HepG2 (cell line): ENCODE measurements around the gene RNU5B-1. TPM values are rescaled to one million over a fixed set of nuclear protein-coding genes. Genes with fewer than 3 reads are reported as not detected.

ENCODE experiments used
- ARNTL ChIP-seq: sonication (generic); formaldehyde crosslinking; IDR thresholded peaks from 2 replicates; pipeline ENCODE4 v1.4.0; 2020; ENCODE audit warnings: mild to moderate bottlenecking, missing genetic modification reagents
- ATM ChIP-seq: fragments of 450-650 bp; IDR thresholded peaks from 2 replicates; pipeline ENCODE4 v1.7.1; 2017; ENCODE audit warnings: mild to moderate bottlenecking, borderline replicate concordance
- BORCS8-MEF2B ChIP-seq: sonication (generic); formaldehyde crosslinking; IDR thresholded peaks from 2 replicates; pipeline ENCODE4 v1.8.0; 2022; ENCODE audit warnings: mild to moderate bottlenecking, missing genetic modification reagents
- E2F5 ChIP-seq: sonication (generic); formaldehyde crosslinking; conservative IDR thresholded peaks from 2 replicates; pipeline ENCODE4 v1.4.0; 2020; ENCODE audit warnings: missing genetic modification reagents
- ELF1 ChIP-seq: sonication (generic); formaldehyde crosslinking; IDR thresholded peaks from 2 replicates; pipeline ENCODE4 v1.4.0; 2020; ENCODE audit warnings: missing genetic modification reagents
- FOXA3 ChIP-seq: IDR thresholded peaks from 2 replicates; pipeline ENCODE4 v1.6.1; 2016; ENCODE audit warnings: missing genetic modification reagents, missing compliant biosample characterization
- FOXK2 ChIP-seq: fragments of 450-650 bp; IDR thresholded peaks from 2 replicates; pipeline ENCODE4 v1.6.1; 2016
- FUBP1 ChIP-seq: sonication (generic); formaldehyde crosslinking; IDR thresholded peaks from 2 replicates; pipeline ENCODE4 v1.5.1; 2020; ENCODE audit warnings: missing genetic modification reagents, mild to moderate bottlenecking, borderline replicate concordance
- HNF4A ChIP-seq: sonication (generic); formaldehyde crosslinking; IDR thresholded peaks from 2 replicates; pipeline ENCODE4 v1.4.0; 2020; ENCODE audit warnings: missing genetic modification reagents
- HNRNPH1 ChIP-seq: fragments of 200-400 bp; formaldehyde crosslinking; optimal IDR thresholded peaks from 2 replicates; pipeline ENCODE3; 2017; ENCODE audit warnings: mild to moderate bottlenecking, low read depth, low read length
- KDM3A ChIP-seq: IDR thresholded peaks from 2 replicates; pipeline ENCODE4 v1.6.1; 2018; ENCODE audit warnings: low read depth, missing compliant biosample characterization
- KMT2A ChIP-seq: sonication (generic); formaldehyde crosslinking; IDR thresholded peaks from 2 replicates; pipeline ENCODE4 v1.4.0; 2020; ENCODE audit warnings: missing genetic modification reagents
- MED13 ChIP-seq: sonication (generic); formaldehyde crosslinking; IDR thresholded peaks from 2 replicates; pipeline ENCODE4 v1.5.0; 2020; ENCODE audit warnings: missing genetic modification reagents
- NR2C2 ChIP-seq: sonication (generic); formaldehyde crosslinking; IDR thresholded peaks from 2 replicates; pipeline ENCODE4 v1.4.0; 2020; ENCODE audit warnings: missing genetic modification reagents, mild to moderate bottlenecking, moderate library complexity, borderline replicate concordance
- REL ChIP-seq: sonication (generic); formaldehyde crosslinking; conservative IDR thresholded peaks from 2 replicates; pipeline ENCODE4 v1.8.0; 2022; ENCODE audit warnings: mild to moderate bottlenecking, missing genetic modification reagents, moderate library complexity
- SOX13 ChIP-seq, 3 experiments: fragments of 450-650 bp in 1 of 3; sonication (generic) in 1 of 3; formaldehyde crosslinking in 1 of 3; IDR thresholded peaks in 2 of 3; conservative IDR thresholded peaks in 1 of 3; 2 replicates each; pipeline versions ENCODE4 v1.5.0 to v1.6.1; 2016 to 2020; ENCODE audit warnings: antibody characterized with exemption in 1 of 3, mild to moderate bottlenecking in 1 of 3, missing compliant biosample characterization in 1 of 3, missing genetic modification reagents in 1 of 3, moderate library complexity in 1 of 3
- WIZ ChIP-seq: sonication (generic); formaldehyde crosslinking; IDR thresholded peaks from 2 replicates; pipeline ENCODE4 v1.5.1; 2020; ENCODE audit warnings: mild to moderate bottlenecking, missing genetic modification reagents
- ZBTB46 ChIP-seq: sonication (generic); formaldehyde crosslinking; IDR thresholded peaks from 2 replicates; pipeline ENCODE4 v1.4.0; 2020; ENCODE audit warnings: mild to moderate bottlenecking, missing genetic modification reagents, borderline replicate concordance
- ZNF17 ChIP-seq: sonication (generic); formaldehyde crosslinking; IDR thresholded peaks from 2 replicates; pipeline ENCODE4 v1.5.0; 2020; ENCODE audit warnings: mild to moderate bottlenecking, missing genetic modification reagents
- ZNF225 ChIP-seq: sonication (generic); formaldehyde crosslinking; IDR thresholded peaks from 2 replicates; pipeline ENCODE4 v1.4.0; 2020; ENCODE audit warnings: mild to moderate bottlenecking, missing genetic modification reagents
- ZNF383 ChIP-seq: sonication (generic); formaldehyde crosslinking; IDR thresholded peaks from 2 replicates; pipeline ENCODE4 v1.4.0; 2020; ENCODE audit warnings: missing genetic modification reagents, mild to moderate bottlenecking, borderline replicate concordance
- ZNF589 ChIP-seq: sonication (generic); formaldehyde crosslinking; conservative IDR thresholded peaks from 2 replicates; pipeline ENCODE4 v1.8.0; 2022; ENCODE audit warnings: mild to moderate bottlenecking, moderate library complexity, missing genetic modification reagents
- polyA plus RNA-seq, 8 experiments: library from polyadenylated mRNA; depleted of rRNA in 3 of 8; stranded (reverse) in 7 of 8; unstranded in 1 of 8; fragments of >200 nt; fragmentation: Illumina TruSeq in 4 of 8; extraction: Trizol in 4 of 8; gene quantifications; 2 replicates each; pipeline versions ENCODE4 v1.2.1 to v1.2.3, GENCODE V29; 2011 to 2016; ENCODE audit warnings: low read depth in 4 of 8, missing spikeins in 1 of 8, mixed read lengths in 1 of 8; ENCODE audit not compliant: insufficient read depth in 1 of 8
- total RNA-seq, 5 experiments: library from RNA; depleted of rRNA; stranded (reverse); fragments of >200 nt; fragmentation: Illumina TruSeq; extraction: Trizol; gene quantifications; 2 replicates each; pipeline ENCODE4 v1.2.3, GENCODE V29; 2016; ENCODE audit warnings: low read depth in 1 of 5
- TF ChIP-seq, protein P1 (sequence below): sonication (generic); formaldehyde crosslinking; IDR thresholded peaks from 2 replicates; pipeline ENCODE4 v1.4.0; 2020; ENCODE audit warnings: missing genetic modification reagents
- TF ChIP-seq, protein P2 (sequence below): sonication (generic); formaldehyde crosslinking; IDR thresholded peaks from 2 replicates; pipeline ENCODE4 v1.4.0; 2020; ENCODE audit warnings: low read depth, mild to moderate bottlenecking, missing genetic modification reagents

The RNU5B-1 gene
- total and polyA plus RNA-seq, 2 of the 13 experiments (the other 11 are each of a cell fraction or from before 2014, with no cell fraction given), result 1,646 TPM; not detected in 1

DNA sequence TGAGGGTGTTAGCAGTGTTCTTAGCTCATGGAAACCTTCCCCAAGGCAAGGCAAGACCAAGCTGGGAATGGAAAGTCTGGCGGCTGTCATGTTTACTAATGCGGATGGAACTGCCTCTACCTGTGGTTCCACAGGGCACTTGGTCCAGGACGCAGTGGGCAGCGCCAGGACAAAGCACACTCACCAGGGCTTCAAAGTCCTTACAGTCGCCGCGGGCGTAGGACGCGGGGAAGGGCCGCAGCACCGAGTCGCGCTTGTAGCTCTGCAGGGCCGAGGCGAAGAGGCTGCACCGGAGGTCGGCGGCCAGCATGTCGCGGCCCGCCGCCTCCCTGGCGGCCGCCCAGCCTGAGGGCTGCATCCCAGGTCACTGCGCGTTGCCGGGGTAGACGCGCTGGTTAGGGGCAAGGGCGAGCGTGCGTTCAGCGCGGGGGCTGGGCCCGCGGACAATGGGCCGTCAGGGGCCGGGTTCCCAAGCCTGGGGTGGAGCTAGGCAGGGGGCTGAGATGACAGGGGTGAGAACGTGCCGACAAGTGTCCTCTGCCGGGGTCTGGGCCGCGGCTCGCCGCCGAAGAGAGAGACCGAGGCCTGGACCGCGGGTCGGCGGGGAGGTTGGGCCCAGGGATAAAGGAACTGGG lies 18.3 kb upstream of the RNU5B-1 start (continued):
- TF ChIP-seq FOXA3 (peak; percentile 35; the same call in 1 of the 2 replicates), E2F5 (CRISPR knock-in tag) (no peak), ATM (no peak), ZNF589 (0 out of 2 replicates have a peak, but pooled peaks have one; percentile 24), HNF4A (CRISPR knock-in tag) (peak; percentile 63), MED13 (CRISPR knock-in tag) (peak; percentile 23; the same call in 1 of the 2 replicates), NR2C2 (CRISPR knock-in tag) (peak; percentile 51; the same call in 1 of the 2 replicates), ZNF383 (CRISPR knock-in tag) (no peak), FOXK2 (no peak), ZNF225 (CRISPR knock-in tag) (no peak), BORCS8-MEF2B (peak; percentile 61), FUBP1 (CRISPR knock-in tag) (no peak), REL (CRISPR knock-in tag) (no peak; the same call in 1 of the 2 replicates), ELF1 (no peak), ZNF17 (CRISPR knock-in tag) (no peak), ARNTL (CRISPR knock-in tag) (no peak), SOX13 (IDR thresholded peaks at IDR 0.05) (no peak), SOX13 (CRISPR knock-in tag; conservative IDR thresholded peaks at IDR 0.05 in 1 of 2, IDR thresholded peaks at IDR 0.05 in 1 of 2) (no peak; a peak in 2 of 4 replicates), HNRNPH1 (no peak), KMT2A (no peak), WIZ (0 out of 2 replicates have a peak, but pooled peaks have one; percentile 66), ZBTB46 (CRISPR knock-in tag) (0 out of 2 replicates have a peak, but pooled peaks have one; percentile 31), KDM3A (CRISPR knock-in tag) (0 out of 2 replicates have a peak, but pooled peaks have one; percentile 18)
- TF ChIP-seq, protein P1, sequence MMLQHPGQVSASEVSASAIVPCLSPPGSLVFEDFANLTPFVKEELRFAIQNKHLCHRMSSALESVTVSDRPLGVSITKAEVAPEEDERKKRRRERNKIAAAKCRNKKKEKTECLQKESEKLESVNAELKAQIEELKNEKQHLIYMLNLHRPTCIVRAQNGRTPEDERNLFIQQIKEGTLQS, result no peak; the same call in 1 of the 2 replicates
- TF ChIP-seq, protein P2, sequence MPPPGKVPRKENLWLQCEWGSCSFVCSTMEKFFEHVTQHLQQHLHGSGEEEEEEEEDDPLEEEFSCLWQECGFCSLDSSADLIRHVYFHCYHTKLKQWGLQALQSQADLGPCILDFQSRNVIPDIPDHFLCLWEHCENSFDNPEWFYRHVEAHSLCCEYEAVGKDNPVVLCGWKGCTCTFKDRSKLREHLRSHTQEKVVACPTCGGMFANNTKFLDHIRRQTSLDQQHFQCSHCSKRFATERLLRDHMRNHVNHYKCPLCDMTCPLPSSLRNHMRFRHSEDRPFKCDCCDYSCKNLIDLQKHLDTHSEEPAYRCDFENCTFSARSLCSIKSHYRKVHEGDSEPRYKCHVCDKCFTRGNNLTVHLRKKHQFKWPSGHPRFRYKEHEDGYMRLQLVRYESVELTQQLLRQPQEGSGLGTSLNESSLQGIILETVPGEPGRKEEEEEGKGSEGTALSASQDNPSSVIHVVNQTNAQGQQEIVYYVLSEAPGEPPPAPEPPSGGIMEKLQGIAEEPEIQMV (CRISPR knock-in tag), result no peak
